CD4-positive, alpha-beta T cell treated with Interleukin-4 for 1 hour (primary cell): ENCODE results near the gene PLCL2.
"Not testable (repeated sequence)": the region's sequence is repeated elsewhere in the genome, so short reads cannot be mapped to it uniquely, and the experiment has no call there.

Experiments
- DNase-seq, 2 donors: peaks; one replicate each; pipeline ENCODE4 v3.0.0-alpha.2; 2020 to 2022

Gene PLCL2

GRCh38 chr3:16917980-16918682 lies 33.4 kb downstream of the PLCL2 start:
- DNase-seq = no peak

GRCh38 chr3:16918683-16919025 lies 33.9 kb downstream of the PLCL2 start:
- no peak for DNase-seq

- DNase-seq = no peak
These were observed 38.4 kb downstream of the PLCL2 start for GRCh38 chr3:16923112-16923511.

- no peak for DNase-seq
These were observed 42.7 kb downstream of the PLCL2 start for GRCh38 chr3:16927485-16927884.

- DNase-seq = no peak
These were observed 43.8 kb downstream of the PLCL2 start for GRCh38 chr3:16928386-16929132.

- DNase-seq = no peak
These were observed 44.6 kb downstream of the PLCL2 start for GRCh38 chr3:16929311-16929710.

GRCh38 chr3:16932877-16933276 lies 48.1 kb downstream of the PLCL2 start:
- DNase-seq = no peak

- DNase-seq = no peak
These were observed 51.0 kb downstream of the PLCL2 start for GRCh38 chr3:16935781-16936180.

GRCh38 chr3:16936233-16936632 lies 51.5 kb downstream of the PLCL2 start:
- DNase-seq = peak in 1 of 2 donors; percentile 35

GRCh38 chr3:16936676-16937230 lies 52.0 kb downstream of the PLCL2 start:
- no peak for DNase-seq

GRCh38 chr3:16937326-16937845 lies 52.6 kb downstream of the PLCL2 start:
- no peak for DNase-seq

- no peak for DNase-seq
These were observed 56.3 kb downstream of the PLCL2 start for GRCh38 chr3:16940769-16941700.

GRCh38 chr3:16942955-16943354 lies 58.2 kb downstream of the PLCL2 start:
- no peak for DNase-seq

GRCh38 chr3:16943857-16944256 lies 59.1 kb downstream of the PLCL2 start:
- DNase-seq = no peak

GRCh38 chr3:16944356-16944755 lies 59.6 kb downstream of the PLCL2 start:
- DNase-seq = no peak

GRCh38 chr3:16945330-16945729 lies 60.6 kb downstream of the PLCL2 start:
- no peak for DNase-seq

GRCh38 chr3:16950282-16950681 lies 65.5 kb downstream of the PLCL2 start:
- DNase-seq = no peak

GRCh38 chr3:16950845-16951244 lies 66.1 kb downstream of the PLCL2 start:
- DNase-seq = no peak

- DNase-seq = not testable (repeated sequence)
These were observed 73.1 kb downstream of the PLCL2 start for GRCh38 chr3:16957852-16958251.

- DNase-seq = no peak
These were observed 75.4 kb downstream of the PLCL2 start for GRCh38 chr3:16960125-16960524.

- DNase-seq = no peak
These were observed 77.0 kb downstream of the PLCL2 start for GRCh38 chr3:16961621-16962205.

GRCh38 chr3:16975083-16975482 lies 90.3 kb downstream of the PLCL2 start:
- no peak for DNase-seq
